Pancreas (tissue), 10 donors: Measurements from ENCODE around the gene PTGFRN. TPM values are rescaled to one million over a fixed set of nuclear protein-coding genes. Genes with fewer than 3 reads are reported as not detected.
A peak's percentile ranks its signal among the peaks of the same experiment; 100 is the strongest.

ENCODE experiments used
- ATAC-seq, 4 donors: fragments of 200-7000 bp; cut with Tn5 transposase; one replicate each; pipeline versions ENCODE4 v1.8.0 to v1.9.1; 2020; ENCODE audit warnings: mild to moderate bottlenecking in 4 of 4, moderate library complexity in 4 of 4
- DNase-seq, 6 donors: peaks; one replicate each; pipeline ENCODE4 v3.0.0-alpha.2; 2020
- FAIRE-seq: peaks from 2 replicates; lab custom pipeline; 2012; peaks lifted over from hg19 to GRCh38; lab: Jason Lieb, UNC
- H3K27ac ChIP-seq, 4 donors: fragments of 200-600 bp; sonication (generic); 1 replicate in 3 of 4; 2 replicates in 1 of 4; pipeline versions ENCODE4 v1.5.0 to v1.8.0; 2020
- H3K27me3 ChIP-seq, 4 donors: fragments of 200-600 bp; one replicate each; pipeline ENCODE4 v1.8.0; 2021
- H3K36me3 ChIP-seq, 3 donors: fragments of 200-600 bp; sonication (generic) in 1 of 3; one replicate each; pipeline versions ENCODE4 v1.5.0 to v1.8.0; 2020 to 2021
- H3K4me1 ChIP-seq, 3 donors: fragments of 200-600 bp; one replicate each; pipeline ENCODE4 v1.8.0; 2021
- H3K4me3 ChIP-seq, 4 donors: fragments of 200-600 bp; sonication (generic) in 2 of 4; one replicate each; pipeline versions ENCODE4 v1.5.0 to v1.8.0; 2020 to 2021
- H3K9me3 ChIP-seq, 4 donors: fragments of 200-600 bp; one replicate each; pipeline ENCODE4 v1.8.0; 2021
- WGBS, 2 donors: extraction: QIAGEN DNeasy Blood & Tissue Kit; methylation state at CpG; one replicate each; pipeline ENCODE4 v1.1.7; 2013; 5-methylcytosine and 5-hydroxymethylcytosine counted together
- intact Hi-C, 3 donors: fragments of 100-400 bp; cut with DNase I; formaldehyde crosslinking; loops; one replicate each; pipeline versions ENCODE4 v1.11.1 to v1.14.2; 2022
- polyA plus RNA-seq, 2 donors: library from polyadenylated mRNA; stranded (reverse); fragments of 200-250 nt; gene quantifications; one replicate each; pipeline ENCODE4 v1.2.3, GENCODE V29; 2013
- total RNA-seq, 6 donors: library from RNA; stranded (reverse); fragmentation: NEBNext Ultra II Directional in 4 of 6; extraction: Animal tissue kit (Norgen Biotek cat#: 25700) in 4 of 6; gene quantifications; one replicate each; pipeline versions ENCODE4 v1.2.1 to v1.2.4, GENCODE V29; 2021 to 2023
- TF ChIP-seq, protein P1 (sequence below), 4 donors: fragments of 200-600 bp; sonication (generic) in 3 of 4; IDR thresholded peaks; one replicate each; pipeline versions ENCODE4 v1.5.0 to v1.8.0; 2021; ENCODE audit warnings: antibody characterized with exemption in 4 of 4
- donor health status: healthy with polysubstance abuse.
- donor health status: DM: no; HTN: no; CAD: no; lungs with moderate emphysema.
- donor health status: DM: no; HTN: no; CAD: no.
- donor health status: control.
- donor health status: control.
- donor health status: Bipolar disorder and iron deficiency.
- donor health status: DM: yes; HTN: yes; CAD: no.
- donor health status: DM: no; HTN: no; CAD: no.
- donor health status: DM: no; HTN: no; CAD: no.
- donor health status: DM: yes; HTN: yes; CAD: no.

Gene PTGFRN
- total and polyA plus RNA-seq, 8 donors = 9.9 to 62.0 (median 21.3) TPM

DNA sequence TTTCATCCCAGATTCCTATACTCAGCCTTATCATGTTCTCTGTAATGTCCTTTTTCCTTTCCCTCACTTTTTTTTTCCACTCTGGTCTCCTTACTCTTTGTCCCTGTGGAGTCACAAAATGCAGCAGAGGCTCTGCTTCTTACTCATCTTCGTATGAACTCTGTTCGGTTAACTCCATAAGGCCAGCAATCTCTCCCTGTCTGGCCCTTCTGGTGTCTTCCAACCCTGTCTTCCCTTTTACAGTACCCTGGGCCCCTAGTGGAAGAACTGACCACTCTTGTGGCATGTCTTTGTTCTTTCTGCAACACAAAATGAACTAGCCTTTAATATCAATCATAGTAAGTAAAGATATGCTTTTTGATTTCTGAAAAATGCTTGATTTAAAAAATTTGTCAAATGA lies 98.9 kb downstream of the PTGFRN start:
- Histone ChIP-seq H3K4me3 (no peak overlapping the region), H3K4me1 (peaks cover 0 to 4% (median 0%) of the 10 kb centered on the region in 3 donors), H3K27me3 (no peaks in the 10 kb centered on the region), H3K27ac (no peak overlapping the region), H3K9me3 (no peaks in the 10 kb centered on the region), H3K36me3 (no peaks in the 10 kb centered on the region)
- TF ChIP-seq, protein P1, sequence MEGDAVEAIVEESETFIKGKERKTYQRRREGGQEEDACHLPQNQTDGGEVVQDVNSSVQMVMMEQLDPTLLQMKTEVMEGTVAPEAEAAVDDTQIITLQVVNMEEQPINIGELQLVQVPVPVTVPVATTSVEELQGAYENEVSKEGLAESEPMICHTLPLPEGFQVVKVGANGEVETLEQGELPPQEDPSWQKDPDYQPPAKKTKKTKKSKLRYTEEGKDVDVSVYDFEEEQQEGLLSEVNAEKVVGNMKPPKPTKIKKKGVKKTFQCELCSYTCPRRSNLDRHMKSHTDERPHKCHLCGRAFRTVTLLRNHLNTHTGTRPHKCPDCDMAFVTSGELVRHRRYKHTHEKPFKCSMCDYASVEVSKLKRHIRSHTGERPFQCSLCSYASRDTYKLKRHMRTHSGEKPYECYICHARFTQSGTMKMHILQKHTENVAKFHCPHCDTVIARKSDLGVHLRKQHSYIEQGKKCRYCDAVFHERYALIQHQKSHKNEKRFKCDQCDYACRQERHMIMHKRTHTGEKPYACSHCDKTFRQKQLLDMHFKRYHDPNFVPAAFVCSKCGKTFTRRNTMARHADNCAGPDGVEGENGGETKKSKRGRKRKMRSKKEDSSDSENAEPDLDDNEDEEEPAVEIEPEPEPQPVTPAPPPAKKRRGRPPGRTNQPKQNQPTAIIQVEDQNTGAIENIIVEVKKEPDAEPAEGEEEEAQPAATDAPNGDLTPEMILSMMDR (IDR thresholded peaks at IDR 0.05) = no peak
- FAIRE-seq (no peak), ATAC-seq (no peak), DNase-seq (no peak)
- intact Hi-C loops = no loop called here
- WGBS, 2 donors = 79 to 83% methylated on average over 2 of the region's 2 CpGs

DNA sequence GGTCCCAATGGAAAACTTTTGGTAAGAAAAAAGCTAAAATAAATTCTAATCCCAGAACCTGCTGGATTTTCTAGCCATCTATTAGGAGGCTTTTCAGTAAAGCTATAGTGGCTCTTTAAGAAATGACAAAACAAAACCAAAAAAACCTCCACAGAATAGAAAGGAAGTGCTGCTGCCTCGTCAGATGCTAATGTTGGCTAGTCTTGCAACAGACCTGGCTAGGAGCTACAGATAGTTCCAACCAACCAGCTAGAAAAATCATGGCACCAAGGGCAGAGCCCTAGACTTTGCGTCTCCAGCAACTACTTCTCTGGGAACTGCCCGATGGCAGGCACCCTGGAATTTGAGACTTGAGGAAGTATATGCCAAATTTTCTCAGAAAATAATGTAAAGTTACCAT lies 99.4 kb downstream of the PTGFRN start:
- ATAC-seq = peak in 2 of 4 donors; percentile 51 to 57
- WGBS, 2 donors = 81 to 93% methylated on average over 3 of the region's 3 CpGs
- TF ChIP-seq, protein P1 (IDR thresholded peaks at IDR 0.05) = no peak

DNA sequence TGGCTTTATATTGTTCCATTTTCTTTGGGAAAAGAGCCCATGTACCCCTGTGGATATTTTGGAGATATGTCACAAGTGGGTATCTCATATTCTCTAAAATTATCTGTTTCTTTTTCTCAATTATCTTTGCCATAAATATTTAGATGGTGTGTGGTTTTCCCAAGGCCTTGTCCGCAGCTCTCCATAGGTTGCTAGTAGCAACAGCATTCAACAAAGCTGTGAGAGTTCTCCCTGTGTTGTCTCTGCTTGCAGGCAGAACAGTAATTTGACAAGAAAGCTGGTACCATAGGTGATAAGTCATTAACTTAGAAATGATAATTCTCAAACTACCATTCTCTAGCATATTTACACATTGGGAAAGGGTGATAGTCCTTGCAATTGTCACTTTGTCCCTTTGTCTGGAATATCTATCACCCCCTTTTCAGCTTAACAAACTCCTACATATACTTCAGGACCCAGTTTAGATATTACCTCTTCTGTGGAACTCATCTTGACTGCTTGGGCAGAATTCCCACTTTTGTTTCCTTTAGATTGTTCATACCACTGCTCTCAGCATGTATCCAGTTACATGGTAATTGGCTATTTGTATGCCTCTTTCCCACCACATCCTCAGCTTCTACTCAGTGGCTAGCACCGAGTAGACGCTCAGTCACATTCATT lies 100.7 kb downstream of the PTGFRN start:
- ATAC-seq = no peak
- TF ChIP-seq, protein P1 (IDR thresholded peaks at IDR 0.05) = no peak
- no peak for DNase-seq
- no peak overlapping the region for H3K27ac ChIP-seq
- H3K27me3 ChIP-seq = no peaks in the 10 kb centered on the region
- no peak overlapping the region for H3K4me3 ChIP-seq
- H3K4me1 ChIP-seq = no peaks in the 10 kb centered on the region
- WGBS, 2 donors = 88 to 97% methylated on average over 3 of the region's 3 CpGs
- H3K36me3 ChIP-seq = no peaks in the 10 kb centered on the region
- H3K9me3 ChIP-seq = no peaks in the 10 kb centered on the region
- FAIRE-seq = no peak
- intact Hi-C loops = no loop called here

More for the DNA sequence above, 99.4 kb downstream of the PTGFRN start:
- H3K4me1 ChIP-seq = no peaks in the 10 kb centered on the region
- DNase-seq = no peak
- H3K4me3 ChIP-seq = no peak overlapping the region
- no peaks in the 10 kb centered on the region for H3K27me3 ChIP-seq
- H3K36me3 ChIP-seq = no peaks in the 10 kb centered on the region
- intact Hi-C loops = no loop called here
- no peaks in the 10 kb centered on the region for H3K9me3 ChIP-seq
- no peak for FAIRE-seq
- H3K27ac ChIP-seq = no peak overlapping the region

DNA sequence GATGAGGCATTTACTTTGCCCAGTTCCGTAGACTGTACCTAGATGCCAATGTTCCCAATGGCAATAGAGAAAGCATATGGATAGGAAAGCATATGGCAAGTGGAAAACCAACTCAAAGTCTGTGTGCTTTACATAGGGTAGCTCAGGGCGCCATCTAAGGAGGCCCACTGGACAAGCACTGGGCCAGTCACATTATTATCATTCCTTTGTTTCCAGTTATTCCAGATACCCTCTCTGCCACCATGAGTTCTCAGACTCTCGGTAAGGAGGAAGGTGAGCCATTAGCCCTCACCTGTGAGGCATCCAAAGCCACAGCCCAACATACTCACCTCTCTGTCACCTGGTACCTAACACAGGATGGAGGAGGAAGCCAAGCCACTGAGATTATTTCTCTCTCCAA lies 101.6 kb downstream of the PTGFRN start:
- DNase-seq = no peak
- intact Hi-C loops = no loop called here
- WGBS, 2 donors = 91 to 100% methylated on average over 3 of the region's 3 CpGs
- TF ChIP-seq, protein P1 (IDR thresholded peaks at IDR 0.05) = no peak
- no peak for FAIRE-seq
- no peaks in the 10 kb centered on the region for H3K9me3 ChIP-seq
- no peaks in the 10 kb centered on the region for H3K27me3 ChIP-seq
- no peak overlapping the region for H3K27ac ChIP-seq
- ATAC-seq = no peak
- no peaks in the 10 kb centered on the region for H3K36me3 ChIP-seq
- no peak overlapping the region for H3K4me3 ChIP-seq
- H3K4me1 ChIP-seq = no peaks in the 10 kb centered on the region

DNA sequence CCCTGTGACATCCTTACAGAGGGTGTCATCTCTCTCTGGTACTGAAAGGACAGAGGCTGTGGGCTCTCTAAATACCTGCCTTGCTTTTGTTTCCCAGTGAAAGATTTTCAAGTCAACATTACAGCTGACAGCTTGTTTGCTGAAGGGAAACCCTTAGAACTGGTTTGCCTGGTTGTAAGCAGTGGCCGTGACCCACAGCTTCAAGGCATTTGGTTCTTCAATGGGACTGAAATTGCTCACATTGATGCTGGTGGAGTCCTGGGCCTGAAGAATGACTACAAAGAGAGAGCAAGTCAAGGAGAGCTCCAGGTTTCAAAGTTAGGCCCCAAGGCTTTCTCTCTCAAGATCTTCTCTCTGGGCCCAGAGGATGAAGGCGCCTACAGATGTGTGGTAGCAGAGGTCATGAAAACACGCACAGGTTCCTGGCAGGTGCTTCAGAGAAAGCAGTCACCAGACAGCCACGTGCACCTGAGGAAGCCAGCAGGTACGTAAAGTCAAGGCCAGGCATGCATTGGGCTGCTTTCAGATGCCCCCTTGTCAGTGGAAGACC lies 103.7 kb downstream of the PTGFRN start:
- intact Hi-C loops = no loop called here
- Histone ChIP-seq H3K4me3 (no peak overlapping the region), H3K27ac (no peak overlapping the region), H3K36me3 (no peaks in the 10 kb centered on the region), H3K4me1 (no peaks in the 10 kb centered on the region), H3K27me3 (no peaks in the 10 kb centered on the region), H3K9me3 (no peaks in the 10 kb centered on the region)
- TF ChIP-seq, protein P1 (IDR thresholded peaks at IDR 0.05) = no peak
- FAIRE-seq (no peak), ATAC-seq (peak; percentile 38 to 82 (median 61)), DNase-seq (no peak)
- WGBS, 2 donors = 48 to 59% methylated on average over 5 of the region's 5 CpGs
